Neural progenitor cell (in vitro differentiated cells): ENCODE measurements around the gene CD48. TPM values are rescaled to one million over a fixed set of nuclear protein-coding genes. Genes with fewer than 3 reads are reported as not detected.
"Not testable (repeated sequence)": the region's sequence is repeated elsewhere in the genome, so short reads cannot be mapped to it uniquely, and the experiment has no call there.

Experiments used
- DNase-seq: peaks from one replicate; pipeline ENCODE4 v3.0.0-alpha.2; 2016; ENCODE audit warnings: low spot score
- H2AFZ ChIP-seq: fragments of 200-600 bp; sonication (generic); replicated peaks from 2 replicates; pipeline ENCODE4 v1.6.1; 2016; ENCODE audit warnings: antibody characterized with exemption
- H3F3A ChIP-seq: fragments of 200-600 bp; sonication (generic); 2 replicates; pipeline ENCODE4 v1.6.1; 2016; ENCODE audit warnings: antibody characterized with exemption, low read depth
- H3K27ac ChIP-seq: fragments of 200-600 bp; sonication (generic); 2 replicates; pipeline ENCODE4 v1.5.1; 2016; ENCODE audit warnings: mild to moderate bottlenecking
- H3K27me3 ChIP-seq: fragments of 200-600 bp; sonication (generic); 2 replicates; pipeline ENCODE4 v1.6.1; 2016; ENCODE audit warnings: mild to moderate bottlenecking, moderate library complexity
- H3K36me3 ChIP-seq: fragments of 200-600 bp; sonication (generic); 2 replicates; pipeline ENCODE4 v1.5.1; 2016
- H3K4me1 ChIP-seq: fragments of 200-600 bp; sonication (generic); 2 replicates; pipeline ENCODE4 v1.6.1; 2016; ENCODE audit warnings: mixed run types
- H3K4me2 ChIP-seq: fragments of 200-600 bp; sonication (generic); 2 replicates; pipeline ENCODE4 v1.6.1; 2016
- H3K4me3 ChIP-seq: fragments of 200-600 bp; sonication (generic); 2 replicates; pipeline ENCODE4 v1.5.1; 2016
- H3K79me2 ChIP-seq: fragments of 200-600 bp; sonication (generic); 2 replicates; pipeline ENCODE4 v1.6.1; 2016; ENCODE audit warnings: low read depth
- H3K9ac ChIP-seq: fragments of 200-600 bp; sonication (generic); 2 replicates; pipeline ENCODE4 v1.6.1; 2016
- H3K9me3 ChIP-seq: fragments of 200-600 bp; sonication (generic); 2 replicates; pipeline ENCODE4 v1.5.1; 2016; ENCODE audit warnings: low read depth
- H4K20me1 ChIP-seq: fragments of 200-600 bp; sonication (generic); 2 replicates; pipeline ENCODE4 v1.6.1; 2016; ENCODE audit warnings: low read depth
- H3K27ac Mint-ChIP-seq: 3 replicates; pipeline ENCODE4 v1.8.0; 2021; ENCODE audit warnings: mixed read lengths
- H3K27me3 Mint-ChIP-seq: 2 replicates; pipeline ENCODE4 v1.8.0; 2022; ENCODE audit warnings: low read depth, mild to moderate bottlenecking, inconsistent platforms, moderate library complexity, mixed read lengths; ENCODE audit not compliant: insufficient read depth
- H3K36me3 Mint-ChIP-seq: 3 replicates; pipeline ENCODE4 v1.8.0; 2021; ENCODE audit warnings: mixed read lengths
- H3K4me1 Mint-ChIP-seq: 3 replicates; pipeline ENCODE4 v1.8.0; 2021; ENCODE audit warnings: mixed read lengths
- H3K4me3 Mint-ChIP-seq: 3 replicates; pipeline ENCODE4 v1.8.0; 2021; ENCODE audit warnings: mild to moderate bottlenecking, moderate library complexity, mixed read lengths
- H3K9me3 Mint-ChIP-seq: 3 replicates; pipeline ENCODE4 v1.8.0; 2020; ENCODE audit warnings: mixed read lengths
- CTCF ChIP-seq: fragments of 200-600 bp; sonication (generic); IDR thresholded peaks from 2 replicates; pipeline ENCODE4 v1.5.1; 2017; ENCODE audit warnings: antibody characterized with exemption, mild to moderate bottlenecking
- EZH2 ChIP-seq: fragments of 200-600 bp; sonication (generic); IDR thresholded peaks from 2 replicates; pipeline ENCODE4 v1.6.1; 2017; ENCODE audit warnings: antibody characterized with exemption, mild to moderate bottlenecking, moderate library complexity
- EZH2phosphoT487 ChIP-seq: fragments of 200-600 bp; sonication (generic); IDR thresholded peaks from 2 replicates; pipeline ENCODE4 v1.6.1; 2017; ENCODE audit warnings: antibody characterized with exemption
- total RNA-seq: library from RNA; depleted of rRNA; stranded (reverse); fragments of >200 nt; gene quantifications from 2 replicates; pipeline ENCODE4 v1.2.3, GENCODE V29; 2015; ENCODE audit warnings: low replicate concordance

The CD48 gene
- total RNA-seq, 1 donor from 2014 or later: not detected

DNA sequence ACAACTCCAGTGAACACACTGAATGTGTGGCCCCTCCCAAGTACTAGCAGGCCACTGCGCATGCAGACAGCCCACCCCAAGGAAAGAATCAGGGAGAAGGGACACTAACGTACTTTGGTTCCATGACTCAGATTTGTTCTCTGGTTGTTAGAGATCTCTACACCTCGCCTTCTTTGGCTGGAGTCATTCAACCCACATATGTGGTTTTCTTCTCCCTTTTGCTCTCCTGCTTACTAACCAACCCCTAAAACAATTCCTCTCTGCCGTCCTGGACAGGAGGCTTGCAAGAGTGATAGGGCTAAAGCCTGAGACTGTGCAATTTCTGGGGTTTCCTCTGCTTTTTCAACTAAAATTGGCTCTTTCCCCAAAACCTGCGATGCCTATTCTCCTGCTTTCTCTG is 5.7 kb upstream of the CD48 start:
- Histone ChIP-seq H3K9me3 (no peaks in the 10 kb centered on the region), H3K4me3 (no peak overlapping the region), H3K79me2 (no peaks in the 10 kb centered on the region), H2AFZ (no peak overlapping the region), H3K9ac (no peak overlapping the region), H4K20me1 (no peaks in the 10 kb centered on the region), H3K4me2 (no peak overlapping the region), H3K4me1 (no peaks in the 10 kb centered on the region), H3K27ac (no peak overlapping the region), H3F3A (no peaks in the 10 kb centered on the region), H3K36me3 (no peaks in the 10 kb centered on the region), H3K27me3 (no peaks in the 10 kb centered on the region)
- Mint-ChIP-seq H3K27me3 (no peaks in the 10 kb centered on the region), H3K4me3 (no peak overlapping the region), H3K36me3 (no peaks in the 10 kb centered on the region), H3K27ac (no peak overlapping the region), H3K4me1 (no peaks in the 10 kb centered on the region), H3K9me3 (peaks cover 4% of the 10 kb centered on the region)
- TF ChIP-seq EZH2phosphoT487 (no peak), CTCF (no peak), EZH2 (no peak)
- DNase-seq: no peak

DNA sequence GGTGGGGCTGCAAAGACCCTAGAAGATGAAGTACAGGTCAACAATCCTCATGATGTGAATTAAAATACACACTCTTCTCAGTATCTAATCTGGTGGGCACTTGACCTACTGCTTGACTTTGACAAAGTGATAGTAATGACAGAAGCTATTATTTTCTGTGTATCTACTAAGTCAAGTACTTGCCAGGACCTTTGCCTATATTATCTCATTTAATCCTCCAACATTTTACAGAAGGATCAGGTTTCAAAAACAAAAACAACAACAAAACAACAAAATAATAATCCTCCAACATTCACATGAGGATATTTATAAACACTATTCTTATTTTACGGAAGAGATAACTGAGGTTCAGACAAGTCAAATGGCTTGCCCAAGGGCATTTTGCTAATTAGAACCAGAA is 4.4 kb upstream of the CD48 start:
- H3F3A ChIP-seq: no peaks in the 10 kb centered on the region
- Mint-ChIP-seq H3K27me3 (no peaks in the 10 kb centered on the region), H3K27ac (no peak overlapping the region), H3K9me3 (peaks cover 4% of the 10 kb centered on the region), H3K4me3 (no peak overlapping the region), H3K36me3 (no peaks in the 10 kb centered on the region), H3K4me1 (no peaks in the 10 kb centered on the region)
- DNase-seq: no peak
- no peak overlapping the region for H3K9ac ChIP-seq
- no peak overlapping the region for H3K4me2 ChIP-seq
- H3K27ac ChIP-seq: no peak overlapping the region
- no peak overlapping the region for H3K4me3 ChIP-seq
- TF ChIP-seq EZH2phosphoT487 (no peak), EZH2 (no peak), CTCF (no peak)
- no peaks in the 10 kb centered on the region for H3K27me3 ChIP-seq
- H4K20me1 ChIP-seq: no peaks in the 10 kb centered on the region
- H3K36me3 ChIP-seq: no peaks in the 10 kb centered on the region
- H3K79me2 ChIP-seq: no peaks in the 10 kb centered on the region
- H3K4me1 ChIP-seq: no peaks in the 10 kb centered on the region
- no peak overlapping the region for H2AFZ ChIP-seq
- no peaks in the 10 kb centered on the region for H3K9me3 ChIP-seq

DNA sequence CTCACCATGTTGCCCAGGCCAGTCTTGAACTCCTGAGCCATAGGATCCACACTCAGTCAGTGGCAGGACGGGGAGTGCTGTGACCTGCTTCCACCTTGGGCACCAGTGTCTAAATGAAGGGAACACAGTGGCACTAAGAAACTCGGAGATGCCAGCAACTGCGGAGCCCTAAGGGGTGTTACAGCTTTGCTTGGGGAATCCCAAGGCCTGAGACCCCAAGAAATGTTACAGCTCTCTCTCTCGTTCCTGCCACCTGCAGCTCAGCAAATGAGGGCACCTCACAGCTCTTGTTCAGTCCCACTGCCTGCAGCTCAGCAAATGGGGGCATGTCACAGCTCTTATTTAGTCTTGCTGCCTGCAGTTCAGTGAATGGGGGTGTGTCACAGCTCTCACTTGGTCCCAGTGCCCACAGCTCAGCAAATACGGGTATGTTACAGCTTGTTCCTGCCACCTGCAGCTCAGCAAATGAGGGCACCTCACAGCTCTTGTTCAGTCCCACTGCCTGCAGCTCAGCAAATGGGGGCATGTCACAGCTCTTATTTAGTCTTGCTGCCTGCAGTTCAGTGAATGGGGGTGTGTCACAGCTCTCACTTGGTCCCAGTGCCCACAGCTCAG is 2.5 kb upstream of the CD48 start:
- not testable (repeated sequence) for H3K9me3 Mint-ChIP-seq, H3K9me3 ChIP-seq, H3K36me3 ChIP-seq, H3K4me1 Mint-ChIP-seq, H3K27ac ChIP-seq, H3K9ac ChIP-seq, H3K27ac Mint-ChIP-seq, H4K20me1 ChIP-seq, H2AFZ ChIP-seq, H3K4me3 Mint-ChIP-seq, H3K4me2 ChIP-seq, H3K4me3 ChIP-seq, H3K79me2 ChIP-seq, H3K27me3 Mint-ChIP-seq, H3F3A ChIP-seq, H3K36me3 Mint-ChIP-seq, DNase-seq, H3K4me1 ChIP-seq, H3K27me3 ChIP-seq

GRCh38 chr1:160713161-160713560 is 1.5 kb upstream of the CD48 start:
- Histone ChIP-seq H3K27me3 (no peaks in the 10 kb centered on the region), H3K4me1 (no peaks in the 10 kb centered on the region), H3K9ac (no peak overlapping the region), H3K79me2 (no peaks in the 10 kb centered on the region), H4K20me1 (no peaks in the 10 kb centered on the region), H3F3A (no peaks in the 10 kb centered on the region), H3K9me3 (no peaks in the 10 kb centered on the region), H3K4me2 (no peak overlapping the region), H3K36me3 (no peaks in the 10 kb centered on the region), H3K27ac (no peak overlapping the region), H3K4me3 (no peak overlapping the region), H2AFZ (no peak overlapping the region)
- DNase-seq: no peak
- no peak for TF ChIP-seq EZH2
- H3K36me3 Mint-ChIP-seq: no peaks in the 10 kb centered on the region
- no peaks in the 10 kb centered on the region for H3K4me1 Mint-ChIP-seq
- H3K27me3 Mint-ChIP-seq: no peaks in the 10 kb centered on the region
- no peak overlapping the region for H3K27ac Mint-ChIP-seq
- H3K4me3 Mint-ChIP-seq: no peak overlapping the region
- no peaks in the 10 kb centered on the region for H3K9me3 Mint-ChIP-seq

GRCh38 chr1:160712525-160713080 is 981 bp upstream of the CD48 start:
- H3K9me3 Mint-ChIP-seq, H3K27ac Mint-ChIP-seq, H3K9ac ChIP-seq, H3K27me3 Mint-ChIP-seq, H3K4me3 Mint-ChIP-seq, H3K36me3 ChIP-seq, H3K4me3 ChIP-seq, H3K9me3 ChIP-seq, H2AFZ ChIP-seq, H4K20me1 ChIP-seq, H3K4me1 Mint-ChIP-seq, H3F3A ChIP-seq, H3K79me2 ChIP-seq, H3K4me2 ChIP-seq, H3K27ac ChIP-seq, H3K27me3 ChIP-seq, DNase-seq, H3K36me3 Mint-ChIP-seq, H3K4me1 ChIP-seq: not testable (repeated sequence)
